ENCODE data around the gene CFHR5. TPM values are rescaled to one million over a fixed set of nuclear protein-coding genes. Genes with fewer than 3 reads are reported as not detected.

CFHR5 gene
- total and polyA plus RNA-seq, 8 donors = 0.06 TPM; not detected in 7

- WGBS, 2 donors = 35 to 59% methylated on average over 2 of the region's 2 CpGs
- no peak for ATAC-seq
- intact Hi-C loops (cut with DNase I) = no loop called here
- no peak for FAIRE-seq
- Histone ChIP-seq H3K27ac (no peak overlapping the region), H3K4me1 (no peaks in the 10 kb centered on the region), H3K4me3 (no peak overlapping the region), H3K36me3 (no peaks in the 10 kb centered on the region), H3K9me3 (no peaks in the 10 kb centered on the region), H3K27me3 (no peaks in the 10 kb centered on the region)
- DNase-seq = no peak
- TF ChIP-seq CTCF (IDR thresholded peaks at IDR 0.05) = no peak
Measured at GRCh38 chr1:196954778-196955177, 22.6 kb upstream of the CFHR5 start.

DNA sequence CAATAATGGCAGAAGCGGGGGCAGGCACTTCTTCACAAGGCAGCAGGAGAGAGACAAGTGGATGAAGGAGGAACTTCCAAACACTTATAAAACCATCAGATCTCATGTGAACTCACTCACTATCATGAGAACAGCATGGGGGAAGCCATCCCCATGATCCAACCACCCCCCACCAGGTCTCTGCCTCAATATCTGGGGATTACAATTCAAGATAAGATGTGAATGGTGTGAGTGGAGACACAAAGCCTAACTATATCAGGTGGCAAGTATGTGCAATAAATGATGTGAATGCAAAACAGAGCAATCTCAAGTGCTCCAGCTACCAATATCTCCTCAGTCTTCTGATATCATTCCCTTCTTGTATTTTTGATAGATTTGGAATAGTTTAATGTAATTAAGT is 21.4 kb upstream of the CFHR5 start:
- H3K27ac ChIP-seq = no peak overlapping the region
- no peak for TF ChIP-seq CTCF (IDR thresholded peaks at IDR 0.05)
- no peak overlapping the region for H3K4me3 ChIP-seq
- H3K36me3 ChIP-seq = no peaks in the 10 kb centered on the region
- no peaks in the 10 kb centered on the region for H3K4me1 ChIP-seq
- no peak for DNase-seq
- intact Hi-C loops (cut with DNase I) = no loop called here
- WGBS, 2 donors = 88 to 95% methylated on average over 1 of the region's 1 CpG
- no peaks in the 10 kb centered on the region for H3K27me3 ChIP-seq
- FAIRE-seq = no peak
- H3K9me3 ChIP-seq = no peaks in the 10 kb centered on the region
- ATAC-seq = no peak

DNA sequence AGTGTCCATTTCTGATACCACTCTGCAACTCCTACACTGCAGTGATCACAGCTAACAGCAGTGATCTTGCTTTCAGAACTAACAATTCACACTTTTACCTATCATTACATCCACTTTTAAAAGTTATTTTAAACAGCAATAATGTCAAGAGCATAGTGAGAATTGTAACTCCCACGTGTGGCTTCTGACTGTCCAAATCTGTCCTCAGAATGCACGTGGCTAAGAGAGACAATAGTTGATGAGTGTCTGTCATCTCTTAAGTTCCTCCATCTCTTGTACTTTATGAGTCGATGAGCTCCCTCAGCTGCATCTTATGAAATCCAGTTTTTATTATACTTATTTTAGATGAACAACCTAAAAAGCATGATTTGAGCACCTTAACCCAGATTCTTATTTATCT is 16.5 kb upstream of the CFHR5 start:
- Histone ChIP-seq H3K27me3 (no peaks in the 10 kb centered on the region), H3K4me3 (no peak overlapping the region), H3K4me1 (no peaks in the 10 kb centered on the region), H3K9me3 (no peaks in the 10 kb centered on the region), H3K36me3 (no peaks in the 10 kb centered on the region), H3K27ac (no peak overlapping the region)
- DNase-seq = no peak
- no peak for FAIRE-seq
- TF ChIP-seq CTCF (IDR thresholded peaks at IDR 0.05) = no peak
- 42 to 57% methylated on average over 3 of the region's 3 CpGs for WGBS, 2 donors
- ATAC-seq = no peak
- intact Hi-C loops (cut with DNase I) = no loop called here

DNA sequence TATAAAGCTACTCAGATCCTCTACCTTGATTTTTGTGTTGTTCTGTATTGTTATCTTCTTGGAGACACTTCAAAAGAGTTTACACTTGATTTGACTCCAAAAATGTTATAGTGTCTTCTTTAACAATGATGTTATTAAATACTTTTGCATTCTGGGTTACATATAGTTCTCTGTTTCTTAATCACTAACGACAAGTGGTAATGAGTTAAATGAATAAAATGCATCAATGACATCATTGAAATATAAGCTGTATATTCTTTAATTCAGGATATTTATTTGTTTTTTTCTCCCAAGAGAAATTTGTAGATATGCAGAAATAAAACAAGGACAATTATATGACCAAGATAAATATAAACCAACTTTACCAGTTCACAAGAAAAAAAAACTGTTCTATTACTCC is 7.2 kb upstream of the CFHR5 start:
- Histone ChIP-seq H3K4me3 (no peak overlapping the region), H3K27me3 (no peaks in the 10 kb centered on the region), H3K36me3 (no peaks in the 10 kb centered on the region), H3K4me1 (no peaks in the 10 kb centered on the region), H3K27ac (no peak overlapping the region), H3K9me3 (no peaks in the 10 kb centered on the region)
- no peak for TF ChIP-seq CTCF (IDR thresholded peaks at IDR 0.05)
- DNase-seq (no peak), ATAC-seq (no peak), FAIRE-seq (no peak)
- intact Hi-C loops (cut with DNase I) = no loop called here
- WGBS, 2 donors = 69 to 77% methylated on average over 1 of the region's 1 CpG

DNA sequence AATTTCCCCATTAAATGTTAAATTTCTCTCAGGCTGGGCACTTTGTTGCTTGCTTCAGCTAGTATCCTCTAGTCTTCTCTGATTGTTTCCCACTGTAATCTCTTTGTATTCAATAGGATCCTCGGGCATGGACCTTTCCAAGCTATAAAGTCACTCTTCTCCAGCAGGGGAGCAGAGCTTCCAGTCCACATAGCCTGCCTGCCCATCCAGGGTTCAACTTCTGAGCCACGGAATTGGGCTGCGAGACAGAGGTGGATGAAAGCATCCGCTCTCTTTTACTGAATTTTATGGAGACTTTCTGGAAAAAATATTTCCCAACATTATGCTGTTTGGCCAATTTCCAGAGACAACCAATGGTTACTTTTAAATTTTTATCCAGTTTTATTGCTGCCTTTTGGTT is 1.1 kb upstream of the CFHR5 start:
- H3K4me3 ChIP-seq = no peak overlapping the region
- H3K4me1 ChIP-seq = no peaks in the 10 kb centered on the region
- H3K27ac ChIP-seq = no peak overlapping the region
- WGBS, 2 donors = 81% methylated on average over 4 of the region's 4 CpGs
- intact Hi-C loops (cut with DNase I) = no loop called here
- no peaks in the 10 kb centered on the region for H3K27me3 ChIP-seq
- no peaks in the 10 kb centered on the region for H3K36me3 ChIP-seq
- no peak for TF ChIP-seq CTCF (IDR thresholded peaks at IDR 0.05)
- DNase-seq (no peak), FAIRE-seq (no peak), ATAC-seq (no peak)
- H3K9me3 ChIP-seq = no peaks in the 10 kb centered on the region

Measured in pancreas (tissue), 10 donors.